HL-60 (cell line): ENCODE data around the gene IZUMO4.

Source experiments
- POLR2AphosphoS5 ChIP-seq: IDR thresholded peaks from 2 replicates; pipeline ENCODE4 v1.6.1; 2012; ENCODE audit warnings: low read depth
- TF ChIP-seq, protein P1 (sequence below): IDR thresholded peaks from one replicate; pipeline ENCODE4 v1.5.1; 2011; ENCODE audit warnings: low read length, control low read depth, inconsistent platforms; ENCODE audit not compliant: insufficient read depth

DNA sequence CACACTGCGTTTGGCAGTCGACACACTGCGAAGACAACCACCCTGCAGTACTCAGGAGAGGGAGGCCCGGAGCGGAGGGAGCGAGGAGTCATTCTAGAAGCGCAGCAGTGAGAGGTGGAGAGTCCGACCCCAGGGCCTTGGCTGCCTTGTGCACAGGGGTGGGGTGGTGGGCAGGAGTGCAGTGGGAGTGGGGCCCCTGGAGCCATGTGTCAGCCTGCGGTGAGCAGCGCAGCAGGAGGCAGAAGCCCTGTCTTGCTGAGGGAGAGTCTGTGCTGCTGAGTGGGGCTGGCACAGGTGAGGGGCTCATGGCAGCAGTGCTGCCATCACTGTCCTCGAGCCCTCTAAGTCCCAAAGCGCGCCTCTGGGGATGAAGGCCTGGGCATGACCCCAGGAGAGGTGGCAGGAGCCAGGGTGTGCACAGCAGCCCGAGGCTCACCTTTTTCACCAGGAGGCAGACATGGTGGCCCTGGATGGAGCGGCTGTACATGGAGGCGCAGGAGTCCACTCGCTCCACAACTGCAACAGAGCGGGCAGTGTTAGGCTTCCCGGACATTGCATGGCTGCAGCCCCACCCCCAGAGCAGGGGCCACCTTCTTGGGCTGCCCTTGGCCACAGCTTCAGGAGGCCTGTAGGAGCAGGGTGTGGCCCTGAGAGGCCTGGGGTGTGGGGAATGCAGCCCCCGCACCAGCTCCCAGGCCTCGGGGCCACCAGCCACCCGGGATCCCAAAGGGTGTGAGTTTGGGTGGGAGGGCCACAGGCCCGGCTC is 11.7 kb downstream of the IZUMO4 start:
- TF ChIP-seq POLR2AphosphoS5 = no peak
- TF ChIP-seq, protein P1, sequence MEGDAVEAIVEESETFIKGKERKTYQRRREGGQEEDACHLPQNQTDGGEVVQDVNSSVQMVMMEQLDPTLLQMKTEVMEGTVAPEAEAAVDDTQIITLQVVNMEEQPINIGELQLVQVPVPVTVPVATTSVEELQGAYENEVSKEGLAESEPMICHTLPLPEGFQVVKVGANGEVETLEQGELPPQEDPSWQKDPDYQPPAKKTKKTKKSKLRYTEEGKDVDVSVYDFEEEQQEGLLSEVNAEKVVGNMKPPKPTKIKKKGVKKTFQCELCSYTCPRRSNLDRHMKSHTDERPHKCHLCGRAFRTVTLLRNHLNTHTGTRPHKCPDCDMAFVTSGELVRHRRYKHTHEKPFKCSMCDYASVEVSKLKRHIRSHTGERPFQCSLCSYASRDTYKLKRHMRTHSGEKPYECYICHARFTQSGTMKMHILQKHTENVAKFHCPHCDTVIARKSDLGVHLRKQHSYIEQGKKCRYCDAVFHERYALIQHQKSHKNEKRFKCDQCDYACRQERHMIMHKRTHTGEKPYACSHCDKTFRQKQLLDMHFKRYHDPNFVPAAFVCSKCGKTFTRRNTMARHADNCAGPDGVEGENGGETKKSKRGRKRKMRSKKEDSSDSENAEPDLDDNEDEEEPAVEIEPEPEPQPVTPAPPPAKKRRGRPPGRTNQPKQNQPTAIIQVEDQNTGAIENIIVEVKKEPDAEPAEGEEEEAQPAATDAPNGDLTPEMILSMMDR = no peak
